PC-9 (cell line): ENCODE data around the gene C2CD4B. TPM values are rescaled to one million over a fixed set of nuclear protein-coding genes. Genes with fewer than 3 reads are reported as not detected.

Experiments
- BruUV-seq: library from RNA; stranded (reverse); fragments of 400-500 nt; replicated peaks from 2 replicates; lab custom pipeline; 2021; lab: Mats Ljungman, UMichigan
- CTCF ChIA-PET: fragments of 300-600 bp; sonication (Branson Sonifier 250); formaldehyde crosslinking; loops from one replicate; lab custom pipeline; 2022; ENCODE audit warnings: antibody characterized with exemption; lab: Charles Lee
- POLR2A ChIA-PET: fragments of 300-600 bp; sonication (Branson Sonifier 250); formaldehyde crosslinking; loops from one replicate; lab custom pipeline; 2022; ENCODE audit warnings: antibody characterized with exemption; ENCODE audit not compliant: unreplicated experiment; lab: Charles Lee
- DNase-seq, 2 experiments: peaks; one replicate each; pipeline versions ENCODE4 v3.0.0 to v3.0.0-alpha.2; 2015 to 2022; ENCODE audit warnings: mixed read lengths in 1 of 2
- H2AFZ ChIP-seq: fragments of 200-600 bp; sonication (generic); 2 replicates; pipeline ENCODE4 v1.8.1; 2017; ENCODE audit warnings: antibody characterized with exemption
- H3F3A ChIP-seq: fragments of 200-600 bp; sonication (generic); 2 replicates; pipeline ENCODE4 v1.8.1; 2017; ENCODE audit warnings: antibody characterized with exemption, mild to moderate bottlenecking, low read depth; ENCODE audit not compliant: insufficient read depth
- H3K27ac ChIP-seq: fragments of 200-600 bp; sonication (generic); 2 replicates; pipeline ENCODE4 v1.6.1; 2016; ENCODE audit warnings: mixed run types
- H3K27me3 ChIP-seq: fragments of 200-600 bp; sonication (generic); 2 replicates; pipeline ENCODE4 v1.6.1; 2016; ENCODE audit warnings: low read depth, mixed run types; ENCODE audit not compliant: insufficient read depth
- H3K36me3 ChIP-seq: fragments of 200-600 bp; sonication (generic); 2 replicates; pipeline ENCODE4 v1.6.1; 2016; ENCODE audit warnings: low read depth, mixed run types
- H3K4me1 ChIP-seq: fragments of 200-600 bp; sonication (generic); replicated peaks from 2 replicates; pipeline ENCODE4 v1.6.1; 2016; ENCODE audit warnings: mixed run types; ENCODE audit not compliant: insufficient read depth
- H3K4me2 ChIP-seq: fragments of 200-600 bp; sonication (generic); 2 replicates; pipeline ENCODE4 v1.6.1; 2017; ENCODE audit warnings: mixed run types
- H3K4me3 ChIP-seq: fragments of 200-600 bp; sonication (generic); 2 replicates; pipeline ENCODE4 v1.6.1; 2016; ENCODE audit warnings: mixed run types
- H3K79me2 ChIP-seq: fragments of 200-600 bp; sonication (generic); 2 replicates; pipeline ENCODE4 v1.6.1; 2017; ENCODE audit warnings: low read depth, mixed run types
- H3K9me2 ChIP-seq: fragments of 200-600 bp; sonication (generic); 2 replicates; pipeline ENCODE4 v1.8.1; 2017; ENCODE audit warnings: mild to moderate bottlenecking; ENCODE audit not compliant: insufficient read depth
- H3K9me3 ChIP-seq: fragments of 200-600 bp; sonication (generic); 2 replicates; pipeline ENCODE4 v1.8.1; 2016; ENCODE audit warnings: low read depth; ENCODE audit not compliant: insufficient read depth
- H4K20me1 ChIP-seq: fragments of 200-600 bp; sonication (generic); 2 replicates; pipeline ENCODE4 v1.8.1; 2017; ENCODE audit not compliant: insufficient read depth
- EZH2 ChIP-seq: fragments of 200-600 bp; sonication (generic); IDR thresholded peaks from 2 replicates; pipeline ENCODE4 v1.8.0; 2017; ENCODE audit warnings: antibody characterized with exemption, low read depth
- intact Hi-C: fragments of 100-400 bp; cut with micrococcal nuclease; formaldehyde crosslinking; loops from one replicate; pipeline ENCODE4 v1.10.0; 2022; ENCODE audit not compliant: unreplicated experiment
- total RNA-seq: library from RNA; stranded (reverse); gene quantifications from 2 replicates; pipeline ENCODE4 v1.2.3, GENCODE V29; 2021
- TF ChIP-seq, protein P1 (sequence below): fragments of 200-600 bp; sonication (generic); conservative IDR thresholded peaks from 2 replicates; pipeline ENCODE4 v1.6.1; 2017; ENCODE audit warnings: mixed run types, antibody characterized with exemption, mild to moderate bottlenecking, moderate library complexity

Gene C2CD4B
- total RNA-seq, 1 experiment from 2014 or later: not detected

DNA sequence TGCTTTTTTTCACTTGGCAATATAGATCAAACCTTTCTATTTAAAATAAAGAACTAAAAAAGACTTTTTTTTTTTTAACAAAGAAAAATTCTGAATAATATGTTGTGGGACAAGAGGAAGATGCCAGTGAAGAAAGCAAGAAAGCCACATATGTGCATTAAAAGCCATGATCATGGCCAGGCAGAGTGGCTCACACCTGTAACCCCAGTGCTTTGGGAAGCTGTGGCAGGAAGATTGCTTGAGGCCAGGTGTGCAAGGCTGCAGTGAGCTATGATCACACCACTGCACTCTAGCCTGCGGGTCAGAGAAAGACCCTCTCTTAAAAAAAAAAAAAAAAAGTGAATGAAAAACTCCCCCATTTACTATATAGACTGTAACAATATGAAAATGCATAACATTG, 23.9 kb downstream of the C2CD4B start:
- Histone ChIP-seq H3K9me3 (no peaks in the 10 kb centered on the region), H3K4me3 (no peak overlapping the region), H4K20me1 (no peaks in the 10 kb centered on the region), H2AFZ (no peak overlapping the region), H3K4me1 (no peaks in the 10 kb centered on the region), H3F3A (no peaks in the 10 kb centered on the region), H3K36me3 (no peaks in the 10 kb centered on the region), H3K27me3 (no peaks in the 10 kb centered on the region), H3K79me2 (no peaks in the 10 kb centered on the region), H3K4me2 (no peak overlapping the region), H3K9me2 (no peaks in the 10 kb centered on the region), H3K27ac (no peak overlapping the region)
- no peak for DNase-seq
- ChIA-PET CTCF (no interaction called here), POLR2A (no interaction called here)
- intact Hi-C loops: no loop called here
- BruUV-seq: no TSS peak
- TF ChIP-seq, protein P1, sequence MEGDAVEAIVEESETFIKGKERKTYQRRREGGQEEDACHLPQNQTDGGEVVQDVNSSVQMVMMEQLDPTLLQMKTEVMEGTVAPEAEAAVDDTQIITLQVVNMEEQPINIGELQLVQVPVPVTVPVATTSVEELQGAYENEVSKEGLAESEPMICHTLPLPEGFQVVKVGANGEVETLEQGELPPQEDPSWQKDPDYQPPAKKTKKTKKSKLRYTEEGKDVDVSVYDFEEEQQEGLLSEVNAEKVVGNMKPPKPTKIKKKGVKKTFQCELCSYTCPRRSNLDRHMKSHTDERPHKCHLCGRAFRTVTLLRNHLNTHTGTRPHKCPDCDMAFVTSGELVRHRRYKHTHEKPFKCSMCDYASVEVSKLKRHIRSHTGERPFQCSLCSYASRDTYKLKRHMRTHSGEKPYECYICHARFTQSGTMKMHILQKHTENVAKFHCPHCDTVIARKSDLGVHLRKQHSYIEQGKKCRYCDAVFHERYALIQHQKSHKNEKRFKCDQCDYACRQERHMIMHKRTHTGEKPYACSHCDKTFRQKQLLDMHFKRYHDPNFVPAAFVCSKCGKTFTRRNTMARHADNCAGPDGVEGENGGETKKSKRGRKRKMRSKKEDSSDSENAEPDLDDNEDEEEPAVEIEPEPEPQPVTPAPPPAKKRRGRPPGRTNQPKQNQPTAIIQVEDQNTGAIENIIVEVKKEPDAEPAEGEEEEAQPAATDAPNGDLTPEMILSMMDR: no peak
- TF ChIP-seq EZH2: no peak

DNA sequence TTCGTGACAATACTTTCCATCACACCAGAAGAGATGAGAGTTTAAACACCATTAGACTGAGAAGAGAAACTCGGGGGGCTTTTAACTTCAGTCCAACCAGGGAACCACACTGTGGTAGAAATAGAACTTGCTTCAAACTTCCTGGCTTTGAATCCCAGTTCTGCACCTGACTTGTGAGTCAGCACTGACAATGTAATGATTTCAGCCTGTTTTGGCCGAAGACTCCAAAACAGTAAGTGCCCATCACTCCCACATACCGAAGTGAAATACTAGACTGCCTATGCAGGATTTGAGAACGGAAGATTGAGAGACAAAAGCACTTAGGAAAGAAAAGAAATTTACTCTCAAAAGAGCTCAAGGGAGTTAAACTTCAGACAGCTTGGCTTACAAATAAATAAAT, 27.0 kb downstream of the C2CD4B start:
- Histone ChIP-seq H3K36me3 (no peaks in the 10 kb centered on the region), H3K4me1 (no peaks in the 10 kb centered on the region; the same call in 1 of the 2 replicates), H3K79me2 (no peaks in the 10 kb centered on the region), H3K27me3 (no peaks in the 10 kb centered on the region), H4K20me1 (no peaks in the 10 kb centered on the region), H2AFZ (no peak overlapping the region), H3F3A (no peaks in the 10 kb centered on the region), H3K4me3 (no peak overlapping the region), H3K4me2 (no peak overlapping the region), H3K27ac (no peak overlapping the region), H3K9me2 (no peaks in the 10 kb centered on the region), H3K9me3 (no peaks in the 10 kb centered on the region)
- DNase-seq: no peak
- TF ChIP-seq, protein P1: no peak
- no peak for TF ChIP-seq EZH2
- ChIA-PET POLR2A (no interaction called here), CTCF (interaction anchor here (1.6 kb wide), 1 partner anchor 304 kb away, joined by 3 read pairs; no protein-coding TSS in a partner anchor)
- intact Hi-C loops: loop anchor here (5.0 kb wide), 1 partner anchor 266 kb away; no protein-coding TSS in a partner anchor
- BruUV-seq: no TSS peak

DNA sequence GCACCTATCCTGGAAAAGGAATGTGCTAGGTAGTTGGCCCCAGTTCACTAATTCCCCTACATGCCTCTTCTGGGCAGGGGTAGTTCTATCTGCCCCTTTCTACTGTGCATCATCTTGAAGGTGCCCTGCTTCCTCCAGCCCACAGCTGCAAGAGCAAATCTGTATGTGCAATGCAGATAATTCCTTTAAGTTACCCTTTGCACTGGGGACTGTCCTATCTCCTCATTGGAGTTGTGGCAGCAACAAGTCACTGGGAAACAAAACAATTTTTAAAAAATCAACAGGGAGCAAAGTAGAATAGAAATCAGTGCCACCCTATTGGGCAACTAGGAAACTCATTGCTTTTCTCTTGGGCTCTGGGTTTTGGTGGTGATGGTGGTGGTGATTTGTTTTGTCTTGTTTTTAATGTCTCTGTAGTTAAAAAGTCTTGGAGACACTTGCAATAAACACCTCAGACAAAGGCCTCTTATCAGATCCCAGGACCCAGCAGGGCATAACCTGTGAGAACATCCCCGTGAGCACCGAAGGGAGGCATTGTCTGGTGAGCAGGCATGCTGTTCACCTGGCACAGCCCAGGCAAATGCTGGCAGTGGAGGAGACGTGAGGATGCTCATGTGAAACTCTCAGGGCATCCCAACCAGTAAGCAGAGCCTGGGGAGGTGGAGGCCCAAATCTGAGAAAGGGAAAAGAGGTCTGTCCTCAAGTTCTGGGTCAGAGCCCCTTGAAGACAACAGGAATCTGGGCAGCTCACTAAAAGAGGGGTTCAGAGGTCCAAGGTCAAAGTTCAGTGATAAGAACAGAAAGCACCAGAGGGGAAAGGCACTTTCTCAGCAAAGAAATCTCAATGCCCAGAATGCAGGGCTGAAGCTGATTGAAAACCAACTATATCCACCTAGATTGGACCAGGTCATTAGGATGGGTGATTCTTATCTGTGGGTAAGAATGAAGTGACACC, 27.9 kb downstream of the C2CD4B start:
- intact Hi-C loops: loop anchor here (5.0 kb wide), 1 partner anchor 265 kb away; no protein-coding TSS in a partner anchor
- no peaks in the 10 kb centered on the region for H3K79me2 ChIP-seq
- no peaks in the 10 kb centered on the region for H3K9me3 ChIP-seq
- no peak overlapping the region for H2AFZ ChIP-seq
- TF ChIP-seq, protein P1: no peak
- no peak for TF ChIP-seq EZH2
- no peak overlapping the region for H3K4me2 ChIP-seq
- no peaks in the 10 kb centered on the region for H3K9me2 ChIP-seq
- no peak for DNase-seq
- H3F3A ChIP-seq: no peaks in the 10 kb centered on the region
- no peaks in the 10 kb centered on the region for H3K36me3 ChIP-seq
- CTCF ChIA-PET: interaction anchor here (1.6 kb wide), 1 partner anchor 303 kb away, joined by 3 read pairs; no protein-coding TSS in a partner anchor
- BruUV-seq: no TSS peak
- POLR2A ChIA-PET: no interaction called here
- H3K4me3 ChIP-seq: no peak overlapping the region
- H3K27ac ChIP-seq: no peak overlapping the region
- H3K27me3 ChIP-seq: no peaks in the 10 kb centered on the region
- H3K4me1 ChIP-seq: no peaks in the 10 kb centered on the region; the same call in 1 of the 2 replicates
- no peaks in the 10 kb centered on the region for H4K20me1 ChIP-seq
